Panc1 (cell line): ENCODE results near the gene RFX7. TPM values are rescaled to one million over a fixed set of nuclear protein-coding genes. Genes with fewer than 3 reads are reported as not detected.
"Not testable (repeated sequence)": the region's sequence is repeated elsewhere in the genome, so short reads cannot be mapped to it uniquely, and the experiment has no call there.

ENCODE experiments used
- ATAC-seq: fragments of 200-7000 bp; cut with Tn5 transposase; 2 replicates; pipeline ENCODE4 v1.9.1; 2020; ENCODE audit warnings: mild to moderate bottlenecking, moderate library complexity
- BruUV-seq: library from RNA; stranded (reverse); fragments of 400-500 nt; replicated peaks from 2 replicates; lab custom pipeline; 2021; lab: Mats Ljungman, UMichigan
- CTCF ChIA-PET: fragments of 300-600 bp; sonication (Branson Sonifier 250); formaldehyde crosslinking; loops from one replicate; lab custom pipeline; 2022; ENCODE audit warnings: antibody characterized with exemption; lab: Charles Lee
- POLR2A ChIA-PET: fragments of 300-600 bp; sonication (Branson Sonifier 250); formaldehyde crosslinking; loops from one replicate; lab custom pipeline; 2022; ENCODE audit warnings: antibody characterized with exemption; lab: Charles Lee
- DNase-seq: peaks from one replicate; pipeline ENCODE4 v3.0.0-alpha.2; 2010; ENCODE audit warnings: low read depth, low spot score
- H3K27ac ChIP-seq: 2 replicates; pipeline ENCODE4 v1.5.1; 2011; ENCODE audit warnings: mild to moderate bottlenecking, low read length, inconsistent platforms
- H3K27me3 ChIP-seq: fragments of 200-500 bp; sonication (Bioruptor generic); 2 replicates; pipeline ENCODE4 v1.6.0; 2014; ENCODE audit warnings: low read length, inconsistent platforms; ENCODE audit not compliant: control insufficient read depth, insufficient read depth
- H3K36me3 ChIP-seq: fragments of 200-500 bp; sonication (Bioruptor generic); 2 replicates; pipeline ENCODE4 v1.5.1; 2014; ENCODE audit warnings: inconsistent platforms, mild to moderate bottlenecking, low read length, moderate library complexity; ENCODE audit not compliant: control insufficient read depth, insufficient read depth
- H3K4me1 ChIP-seq: 2 replicates; pipeline ENCODE4 v1.5.1; 2011; ENCODE audit warnings: inconsistent platforms, mild to moderate bottlenecking, low read length, moderate library complexity; ENCODE audit not compliant: control insufficient read depth, insufficient read depth
- H3K4me3 ChIP-seq, 2 experiments: 2 replicates each; pipeline ENCODE4 v1.5.1; 2011 to 2012; ENCODE audit warnings: low read depth in 2 of 2, low read length in 2 of 2, mild to moderate bottlenecking in 2 of 2, inconsistent platforms in 1 of 2, moderate library complexity in 1 of 2
- H3K9me3 ChIP-seq: fragments of 200-500 bp; sonication (Bioruptor generic); 2 replicates; pipeline ENCODE4 v1.5.1; 2014; ENCODE audit warnings: low read depth, mild to moderate bottlenecking, inconsistent platforms, low read length, moderate library complexity; ENCODE audit not compliant: control insufficient read depth, insufficient read depth
- POLR2AphosphoS5 ChIP-seq: IDR thresholded peaks from 2 replicates; pipeline ENCODE4 v1.6.1; 2012; ENCODE audit warnings: mild to moderate bottlenecking, low read depth, low read length, moderate library complexity
- SIN3A ChIP-seq: IDR thresholded peaks from 2 replicates; pipeline ENCODE4 v1.6.1; 2012; ENCODE audit warnings: low read depth, mild to moderate bottlenecking, low read length, moderate library complexity, borderline replicate concordance; ENCODE audit not compliant: insufficient read depth
- TCF7L2 ChIP-seq: IDR thresholded peaks from 2 replicates; pipeline ENCODE4 v1.6.1; 2011; ENCODE audit warnings: mild to moderate bottlenecking, low read depth, low read length, inconsistent platforms
- in situ Hi-C: cut with HindIII; loops from 2 replicates; pipeline ENCODE4 v1.10.0; 2016; ENCODE audit warnings: low sequenced_read_pairs, low pct_unique_long_range_greater_than_20kb
- intact Hi-C: fragments of 100-400 bp; cut with micrococcal nuclease; formaldehyde crosslinking; loops from one replicate; pipeline ENCODE4 v1.10.0; 2022; ENCODE audit not compliant: unreplicated experiment
- total RNA-seq: library from RNA; stranded (reverse); gene quantifications from one replicate; pipeline ENCODE4 v1.2.1, GENCODE V29; 2021; ENCODE audit not compliant: unreplicated experiment
- TF ChIP-seq, protein P1 (sequence below): fragments of 450-650 bp; IDR thresholded peaks from 2 replicates; pipeline ENCODE4 v1.5.1; 2017; ENCODE audit warnings: mild to moderate bottlenecking
- TF ChIP-seq, protein P2 (sequence below), 2 experiments: IDR thresholded peaks; 2 replicates each; pipeline ENCODE4 v1.6.1; 2011 to 2012; ENCODE audit warnings: low read depth in 2 of 2, control low read depth in 1 of 2, low read length in 1 of 2, mild to moderate bottlenecking in 1 of 2, moderate library complexity in 1 of 2; ENCODE audit not compliant: insufficient read depth in 1 of 2

Gene RFX7
- total RNA-seq, 1 experiment from 2014 or later: 24.2 TPM

- TF ChIP-seq, protein P1, sequence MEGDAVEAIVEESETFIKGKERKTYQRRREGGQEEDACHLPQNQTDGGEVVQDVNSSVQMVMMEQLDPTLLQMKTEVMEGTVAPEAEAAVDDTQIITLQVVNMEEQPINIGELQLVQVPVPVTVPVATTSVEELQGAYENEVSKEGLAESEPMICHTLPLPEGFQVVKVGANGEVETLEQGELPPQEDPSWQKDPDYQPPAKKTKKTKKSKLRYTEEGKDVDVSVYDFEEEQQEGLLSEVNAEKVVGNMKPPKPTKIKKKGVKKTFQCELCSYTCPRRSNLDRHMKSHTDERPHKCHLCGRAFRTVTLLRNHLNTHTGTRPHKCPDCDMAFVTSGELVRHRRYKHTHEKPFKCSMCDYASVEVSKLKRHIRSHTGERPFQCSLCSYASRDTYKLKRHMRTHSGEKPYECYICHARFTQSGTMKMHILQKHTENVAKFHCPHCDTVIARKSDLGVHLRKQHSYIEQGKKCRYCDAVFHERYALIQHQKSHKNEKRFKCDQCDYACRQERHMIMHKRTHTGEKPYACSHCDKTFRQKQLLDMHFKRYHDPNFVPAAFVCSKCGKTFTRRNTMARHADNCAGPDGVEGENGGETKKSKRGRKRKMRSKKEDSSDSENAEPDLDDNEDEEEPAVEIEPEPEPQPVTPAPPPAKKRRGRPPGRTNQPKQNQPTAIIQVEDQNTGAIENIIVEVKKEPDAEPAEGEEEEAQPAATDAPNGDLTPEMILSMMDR: no peak
- TF ChIP-seq POLR2AphosphoS5 (no peak), SIN3A (no peak), TCF7L2 (no peak)
- TF ChIP-seq, protein P2, sequence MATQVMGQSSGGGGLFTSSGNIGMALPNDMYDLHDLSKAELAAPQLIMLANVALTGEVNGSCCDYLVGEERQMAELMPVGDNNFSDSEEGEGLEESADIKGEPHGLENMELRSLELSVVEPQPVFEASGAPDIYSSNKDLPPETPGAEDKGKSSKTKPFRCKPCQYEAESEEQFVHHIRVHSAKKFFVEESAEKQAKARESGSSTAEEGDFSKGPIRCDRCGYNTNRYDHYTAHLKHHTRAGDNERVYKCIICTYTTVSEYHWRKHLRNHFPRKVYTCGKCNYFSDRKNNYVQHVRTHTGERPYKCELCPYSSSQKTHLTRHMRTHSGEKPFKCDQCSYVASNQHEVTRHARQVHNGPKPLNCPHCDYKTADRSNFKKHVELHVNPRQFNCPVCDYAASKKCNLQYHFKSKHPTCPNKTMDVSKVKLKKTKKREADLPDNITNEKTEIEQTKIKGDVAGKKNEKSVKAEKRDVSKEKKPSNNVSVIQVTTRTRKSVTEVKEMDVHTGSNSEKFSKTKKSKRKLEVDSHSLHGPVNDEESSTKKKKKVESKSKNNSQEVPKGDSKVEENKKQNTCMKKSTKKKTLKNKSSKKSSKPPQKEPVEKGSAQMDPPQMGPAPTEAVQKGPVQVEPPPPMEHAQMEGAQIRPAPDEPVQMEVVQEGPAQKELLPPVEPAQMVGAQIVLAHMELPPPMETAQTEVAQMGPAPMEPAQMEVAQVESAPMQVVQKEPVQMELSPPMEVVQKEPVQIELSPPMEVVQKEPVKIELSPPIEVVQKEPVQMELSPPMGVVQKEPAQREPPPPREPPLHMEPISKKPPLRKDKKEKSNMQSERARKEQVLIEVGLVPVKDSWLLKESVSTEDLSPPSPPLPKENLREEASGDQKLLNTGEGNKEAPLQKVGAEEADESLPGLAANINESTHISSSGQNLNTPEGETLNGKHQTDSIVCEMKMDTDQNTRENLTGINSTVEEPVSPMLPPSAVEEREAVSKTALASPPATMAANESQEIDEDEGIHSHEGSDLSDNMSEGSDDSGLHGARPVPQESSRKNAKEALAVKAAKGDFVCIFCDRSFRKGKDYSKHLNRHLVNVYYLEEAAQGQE (IDR thresholded peaks at IDR 0.05; ENCODE audit: insufficient read depth in 1 of 2, low read depth in 2 of 2, low read length in 1 of 2): no peak
- Histone ChIP-seq H3K36me3 (no peaks in the 10 kb centered on the region), H3K4me1 (no peaks in the 10 kb centered on the region), H3K27ac (no peak overlapping the region), H3K4me3 (no peak overlapping the region), H3K9me3 (peaks cover 5% of the 10 kb centered on the region; the same call in 1 of the 2 replicates), H3K27me3 (no peaks in the 10 kb centered on the region)
- ChIA-PET CTCF (no interaction called here), POLR2A (no interaction called here)
- no peak for ATAC-seq
- intact Hi-C loops (no loop called here), in situ Hi-C loops (no loop called here)
- BruUV-seq: no TSS peak
- no peak for DNase-seq
These were observed 28.8 kb upstream of the RFX7 start for GRCh38 chr15:56272454-56272853.

- intact Hi-C loops, CTCF ChIA-PET, H3K4me1 ChIP-seq, in situ Hi-C loops, H3K4me3 ChIP-seq, POLR2A ChIA-PET, ATAC-seq, H3K36me3 ChIP-seq, H3K9me3 ChIP-seq, H3K27ac ChIP-seq, H3K27me3 ChIP-seq, BruUV-seq, DNase-seq: not testable (repeated sequence)
These were observed 22.8 kb upstream of the RFX7 start for GRCh38 chr15:56266465-56266864.

- BruUV-seq: no TSS peak
- Histone ChIP-seq H3K9me3 (no peaks in the 10 kb centered on the region), H3K4me3 (no peak overlapping the region), H3K27me3 (peaks cover 3% of the 10 kb centered on the region; the same call in 1 of the 2 replicates), H3K36me3 (no peaks in the 10 kb centered on the region), H3K4me1 (no peaks in the 10 kb centered on the region), H3K27ac (no peak overlapping the region)
- in situ Hi-C loops: no loop called here
- no peak for TF ChIP-seq SIN3A
- no peak for TF ChIP-seq POLR2AphosphoS5
- TF ChIP-seq, protein P1: no peak
- TF ChIP-seq, protein P2 (IDR thresholded peaks at IDR 0.05; ENCODE audit: insufficient read depth in 1 of 2, low read depth in 2 of 2, low read length in 1 of 2): no peak
- TF ChIP-seq TCF7L2: no peak
- ChIA-PET CTCF (no interaction called here), POLR2A (interaction anchor here (0.6 kb wide), 1 partner anchor 16 kb away, joined by 3 read pairs; no protein-coding TSS in a partner anchor)
- intact Hi-C loops: no loop called here
- DNase-seq (no peak), ATAC-seq (no peak)
These were observed 18.3 kb upstream of the RFX7 start for GRCh38 chr15:56261854-56262509.
